H9 (cell line): Measurements from ENCODE around the gene CFDP1. TPM values are rescaled to one million over a fixed set of nuclear protein-coding genes. Genes with fewer than 3 reads are reported as not detected.
A peak's percentile ranks its signal among the peaks of the same experiment; 100 is the strongest.

Source experiments
- DNase-seq: peaks from one replicate; pipeline ENCODE4 v3.0.0-alpha.2; 2017
- H2AFZ ChIP-seq: one replicate; pipeline ENCODE4 v1.6.1; 2013; ENCODE audit warnings: mild to moderate bottlenecking, low read length, control low read depth, moderate library complexity
- H2AK5ac ChIP-seq: 2 replicates; pipeline ENCODE4 v1.6.1; 2013; ENCODE audit warnings: low read length, control low read depth, mixed read lengths; ENCODE audit not compliant: insufficient read length
- H2BK120ac ChIP-seq: one replicate; pipeline ENCODE4 v1.6.1; 2013; ENCODE audit warnings: low read depth, mild to moderate bottlenecking, low read length, control low read depth, inconsistent platforms; ENCODE audit not compliant: poor library complexity, severe bottlenecking
- H2BK12ac ChIP-seq: 2 replicates; pipeline ENCODE4 v1.6.1; 2013; ENCODE audit warnings: low read length, control low read depth, mixed read lengths, low read depth; ENCODE audit not compliant: insufficient read length
- H2BK15ac ChIP-seq: 2 replicates; pipeline ENCODE4 v1.6.1; 2013; ENCODE audit warnings: low read depth, low read length, control low read depth
- H2BK20ac ChIP-seq: one replicate; pipeline ENCODE4 v1.6.1; 2013; ENCODE audit warnings: low read depth, mild to moderate bottlenecking, low read length, control low read depth, inconsistent platforms; ENCODE audit not compliant: poor library complexity, severe bottlenecking
- H2BK5ac ChIP-seq: 2 replicates; pipeline ENCODE4 v1.6.1; 2013; ENCODE audit warnings: low read length, control low read depth, mixed read lengths; ENCODE audit not compliant: insufficient read length
- H3K14ac ChIP-seq: 2 replicates; pipeline ENCODE4 v1.6.1; 2013; ENCODE audit warnings: low read length, control low read depth; ENCODE audit not compliant: insufficient read depth
- H3K18ac ChIP-seq: 2 replicates; pipeline ENCODE4 v1.6.1; 2013; ENCODE audit warnings: low read depth, mild to moderate bottlenecking, mixed read lengths, low read length, control low read depth; ENCODE audit not compliant: insufficient read length
- H3K23ac ChIP-seq: 2 replicates; pipeline ENCODE4 v1.6.1; 2013; ENCODE audit warnings: low read length, control low read depth, mixed read lengths, low read depth; ENCODE audit not compliant: insufficient read length
- H3K23me2 ChIP-seq: 2 replicates; pipeline ENCODE4 v1.6.1; 2013; ENCODE audit warnings: low read depth, mild to moderate bottlenecking, mixed read lengths, low read length, control low read depth; ENCODE audit not compliant: insufficient read length, poor library complexity, severe bottlenecking
- H3K27ac ChIP-seq: 2 replicates; pipeline ENCODE4 v1.5.1; 2013; ENCODE audit warnings: low read length, control low read depth, mixed read lengths, low read depth; ENCODE audit not compliant: insufficient read length
- H3K27me3 ChIP-seq: 2 replicates; pipeline ENCODE4 v1.6.1; 2013; ENCODE audit warnings: low read length, control low read depth, inconsistent platforms; ENCODE audit not compliant: insufficient read depth
- H3K4ac ChIP-seq: 2 replicates; pipeline ENCODE4 v1.6.1; 2013; ENCODE audit warnings: low read depth, mild to moderate bottlenecking, control low read depth, inconsistent platforms, low read length, moderate library complexity
- H3K4me1 ChIP-seq: 2 replicates; pipeline ENCODE4 v1.6.1; 2013; ENCODE audit warnings: low read length, control low read depth, inconsistent platforms; ENCODE audit not compliant: insufficient read depth
- H3K4me2 ChIP-seq: 2 replicates; pipeline ENCODE4 v1.6.1; 2013; ENCODE audit warnings: low read length, control low read depth, mixed read lengths; ENCODE audit not compliant: insufficient read length, insufficient read depth
- H3K56ac ChIP-seq: 2 replicates; pipeline ENCODE4 v1.6.1; 2013; ENCODE audit warnings: low read depth, mild to moderate bottlenecking, mixed read lengths, low read length, control low read depth; ENCODE audit not compliant: insufficient read length
- H3K79me1 ChIP-seq: 2 replicates; pipeline ENCODE4 v1.6.1; 2013; ENCODE audit warnings: low read depth, mild to moderate bottlenecking, moderate library complexity, low read length, control low read depth, inconsistent platforms; ENCODE audit not compliant: insufficient read depth, poor library complexity, severe bottlenecking
- H3K79me2 ChIP-seq: 2 replicates; pipeline ENCODE4 v1.6.1; 2013; ENCODE audit warnings: low read length, control low read depth, inconsistent platforms; ENCODE audit not compliant: insufficient read depth
- H3K9ac ChIP-seq: 2 replicates; pipeline ENCODE4 v1.6.1; 2013; ENCODE audit warnings: low read length, control low read depth, mixed read lengths; ENCODE audit not compliant: insufficient read length; ENCODE audit errors: extremely low read depth
- H3K9me3 ChIP-seq: one replicate; pipeline ENCODE4 v1.6.1; 2013; ENCODE audit warnings: low read depth, low read length, inconsistent platforms; ENCODE audit not compliant: control insufficient read depth
- H3T11ph ChIP-seq: one replicate; pipeline ENCODE4 v1.6.1; 2013; ENCODE audit warnings: mild to moderate bottlenecking, low read length, control low read depth, inconsistent platforms
- H4K20me1 ChIP-seq: one replicate; pipeline ENCODE4 v1.6.1; 2013; ENCODE audit not compliant: control insufficient read depth, insufficient read length, insufficient read depth
- H4K5ac ChIP-seq: 2 replicates; pipeline ENCODE4 v1.6.1; 2013; ENCODE audit warnings: low read depth, mild to moderate bottlenecking, mixed read lengths, low read length, control low read depth; ENCODE audit not compliant: insufficient read length
- H4K8ac ChIP-seq: replicated peaks from 2 replicates; pipeline ENCODE4 v1.6.1; 2013; ENCODE audit warnings: low read length, control low read depth, mixed read lengths, low read depth; ENCODE audit not compliant: insufficient read length
- H4K91ac ChIP-seq: 2 replicates; pipeline ENCODE4 v1.6.1; 2013; ENCODE audit warnings: low read depth, mild to moderate bottlenecking, moderate library complexity, mixed read lengths, low read length, control low read depth; ENCODE audit not compliant: insufficient read length
- H3K27ac Mint-ChIP-seq, 3 experiments: 2 replicates in 2 of 3; 3 replicates in 1 of 3; pipeline ENCODE4 v1.8.0; 2020 to 2021; ENCODE audit warnings: mixed read lengths in 3 of 3, mild to moderate bottlenecking in 1 of 3, moderate library complexity in 1 of 3
- H3K27me3 Mint-ChIP-seq: 2 replicates; pipeline ENCODE4 v1.8.0; 2021; ENCODE audit warnings: low read depth, mild to moderate bottlenecking, moderate library complexity, mixed read lengths
- H3K36me3 Mint-ChIP-seq, 3 experiments: 2 replicates in 2 of 3; 3 replicates in 1 of 3; pipeline ENCODE4 v1.8.0; 2020 to 2021; ENCODE audit warnings: low read depth in 3 of 3, mixed read lengths in 3 of 3; ENCODE audit not compliant: insufficient read depth in 1 of 3
- H3K4me1 Mint-ChIP-seq, 2 experiments: 2 replicates each; pipeline ENCODE4 v1.8.0; 2020; ENCODE audit warnings: mixed read lengths in 2 of 2
- H3K4me3 Mint-ChIP-seq, 2 experiments: 2 replicates in 1 of 2; 3 replicates in 1 of 2; pipeline ENCODE4 v1.8.0; 2020 to 2021; ENCODE audit warnings: mild to moderate bottlenecking in 2 of 2, mixed read lengths in 2 of 2, moderate library complexity in 1 of 2
- H3K9me3 Mint-ChIP-seq, 2 experiments: 2 replicates in 1 of 2; 3 replicates in 1 of 2; pipeline ENCODE4 v1.8.0; 2020; ENCODE audit warnings: mild to moderate bottlenecking in 2 of 2, mixed read lengths in 2 of 2, moderate library complexity in 1 of 2
- CTCF ChIP-seq: fragments of 200-600 bp; sonication (generic); conservative IDR thresholded peaks from 3 replicates; pipeline ENCODE4 v1.8.0; 2021; ENCODE audit warnings: antibody characterized with exemption, mild to moderate bottlenecking
- WGBS: extraction: QIAGEN DNeasy Blood & Tissue Kit; methylation state at CpG from one replicate; pipeline ENCODE4 v1.1.7; 2013; ENCODE audit warnings: missing lambda C conversion rate, low lambda C conversion rate, mixed read lengths; ENCODE audit not compliant: insufficient read length; ENCODE audit errors: extremely low coverage; 5-methylcytosine and 5-hydroxymethylcytosine counted together
- total RNA-seq: library from RNA; stranded (reverse); gene quantifications from 2 replicates; pipeline ENCODE4 v1.2.1, GENCODE V29; 2021

Gene CFDP1
- total RNA-seq, 1 experiment from 2014 or later = 89.2 TPM

DNA sequence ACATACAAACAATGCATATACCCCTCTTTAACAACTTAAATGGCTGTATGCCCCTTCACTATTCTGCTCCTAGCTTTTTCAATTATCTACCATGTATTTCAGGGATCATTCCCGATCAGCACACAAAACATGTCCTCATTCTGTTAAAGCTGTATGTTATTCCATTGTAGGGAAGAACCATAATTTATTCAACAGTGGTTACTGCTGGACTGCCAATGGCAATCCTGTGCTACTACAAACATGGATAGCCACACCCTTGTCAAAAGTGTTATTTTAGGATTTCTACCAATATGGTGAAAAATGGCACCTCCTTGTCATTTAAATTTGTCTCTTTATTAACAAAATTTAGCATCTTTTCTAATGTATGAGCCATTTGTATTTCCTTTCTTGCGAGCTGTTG lies 96.8 kb downstream of the CFDP1 start:
- Mint-ChIP-seq H3K9me3 (no peaks in the 10 kb centered on the region), H3K36me3 (peaks cover 0 to 22% (median 16%) of the 10 kb centered on the region in 3 experiments), H3K4me1 (peaks cover 19% of the 10 kb centered on the region in 2 experiments), H3K27ac (peak overlapping the region in 1 of 3 experiments; percentile 23; a peak in 1 of 7 replicates), H3K27me3 (no peaks in the 10 kb centered on the region), H3K4me3 (no peak overlapping the region)
- Histone ChIP-seq H3K23me2 (no peaks in the 10 kb centered on the region), H3K4me1 (peaks cover 2% of the 10 kb centered on the region), H3K27ac (no peak overlapping the region), H4K91ac (no peak overlapping the region), H2AK5ac (no peak overlapping the region), H4K5ac (no peak overlapping the region), H2BK15ac (no peak overlapping the region), H3K79me1 (no peaks in the 10 kb centered on the region), H2BK120ac (no peak overlapping the region), H3K56ac (no peak overlapping the region), H3K23ac (no peak overlapping the region), H4K8ac (no peak overlapping the region), H3K14ac (no peak overlapping the region), H3K79me2 (no peaks in the 10 kb centered on the region), H3K4ac (no peak overlapping the region), H2AFZ (no peak overlapping the region), H3K27me3 (no peaks in the 10 kb centered on the region), H3K9me3 (no peaks in the 10 kb centered on the region), H3K4me2 (no peak overlapping the region), H3T11ph (no peak overlapping the region), H2BK12ac (no peak overlapping the region), H2BK5ac (no peak overlapping the region), H3K18ac (no peak overlapping the region), H3K9ac (no peak overlapping the region), H4K20me1 (no peaks in the 10 kb centered on the region), H2BK20ac (no peak overlapping the region)
- TF ChIP-seq CTCF = no peak
- DNase-seq = no peak
- WGBS = no CpG with 5 or more reads among the region's 2 CpGs
